Measurements from ENCODE around the gene PORCN.
"Not testable (repeated sequence)": the region's sequence is repeated elsewhere in the genome, so short reads cannot be mapped to it uniquely, and the experiment has no call there.

Gene PORCN

GRCh38 chrX:48539345-48540027, 30.7 kb downstream of the PORCN start, which contains the start of gene TBC1D25:
TBC1D25 (plus strand) TSS chrX:48539714; CDS start chrX:48539798, 84 bp downstream.
- peak within 1 kb of the TSS; percentile 50 for H3K4me3 ChIP-seq (ENCODE audit: low read depth, low read length)

- peak overlapping the region; percentile 50 for H3K4me3 ChIP-seq (ENCODE audit: low read depth, low read length)
Observed at GRCh38 chrX:48540028-48540375, 31.2 kb downstream of the PORCN start.

DNA sequence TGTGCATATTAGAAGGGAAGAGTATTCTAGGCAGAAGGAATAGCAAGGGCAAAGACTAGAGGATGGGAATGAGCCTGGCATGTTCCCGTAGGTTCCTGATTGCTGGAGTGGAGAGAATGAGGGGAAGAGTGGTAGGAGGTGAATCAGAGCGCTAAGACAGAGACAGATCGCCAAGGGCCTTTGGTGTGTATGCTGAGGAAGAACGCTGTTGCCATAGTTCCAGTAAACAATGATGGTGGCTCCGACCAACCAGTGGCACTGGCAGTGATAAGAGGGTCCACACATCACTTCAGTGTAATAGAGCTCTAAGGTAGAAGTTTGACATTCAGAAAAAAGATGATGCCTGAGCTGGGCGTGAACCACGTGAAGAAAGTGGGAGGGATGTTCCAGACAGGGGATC, 31.7 kb downstream of the PORCN start:
- H3K4me3 ChIP-seq (ENCODE audit: low read depth, low read length) = no peak overlapping the region

DNA sequence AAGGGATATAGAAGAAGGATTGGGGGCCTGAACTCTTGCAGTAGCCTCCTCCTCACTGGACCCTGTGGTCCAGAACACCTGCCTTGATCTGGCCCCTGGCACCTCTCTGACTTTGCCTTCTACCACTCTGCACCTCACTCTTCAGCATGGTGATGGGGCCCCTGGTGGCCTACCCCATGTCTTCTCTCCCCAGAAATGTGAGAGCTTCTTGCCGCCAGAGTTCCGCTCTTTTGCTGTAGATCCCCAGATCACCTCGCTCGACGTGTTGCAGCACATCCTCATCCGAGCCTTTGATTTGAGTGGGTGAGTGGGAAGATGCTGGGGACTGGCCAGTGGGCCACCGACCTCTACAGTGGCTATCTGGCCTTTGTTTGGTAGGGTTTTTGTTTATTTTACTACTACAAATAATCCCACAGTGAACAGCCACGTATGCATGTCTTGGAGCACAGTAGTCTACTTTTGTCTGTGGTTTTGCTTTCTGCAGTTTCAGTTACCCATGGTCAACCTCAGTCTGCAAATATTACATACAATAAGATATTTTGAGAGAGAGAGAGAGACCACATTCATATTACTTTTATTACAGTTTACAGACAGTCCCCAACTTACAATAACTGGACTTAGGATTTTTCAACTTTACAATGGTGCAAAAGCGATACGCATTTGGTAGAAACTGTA, 32.5 kb downstream of the PORCN start:
- H3K4me3 ChIP-seq (ENCODE audit: low read depth, low read length) = no peak overlapping the region

- H3K4me3 ChIP-seq (ENCODE audit: low read depth, low read length) = no peak overlapping the region
Observed at GRCh38 chrX:48548871-48549270, 40.1 kb downstream of the PORCN start.

- not testable (repeated sequence) for H3K4me3 ChIP-seq (ENCODE audit: low read depth, low read length)
Observed at GRCh38 chrX:48555731-48556325, 47.0 kb downstream of the PORCN start.

- H3K4me3 ChIP-seq (ENCODE audit: low read depth, low read length) = no peak overlapping the region
Observed at GRCh38 chrX:48558271-48558670, 49.5 kb downstream of the PORCN start.

DNA sequence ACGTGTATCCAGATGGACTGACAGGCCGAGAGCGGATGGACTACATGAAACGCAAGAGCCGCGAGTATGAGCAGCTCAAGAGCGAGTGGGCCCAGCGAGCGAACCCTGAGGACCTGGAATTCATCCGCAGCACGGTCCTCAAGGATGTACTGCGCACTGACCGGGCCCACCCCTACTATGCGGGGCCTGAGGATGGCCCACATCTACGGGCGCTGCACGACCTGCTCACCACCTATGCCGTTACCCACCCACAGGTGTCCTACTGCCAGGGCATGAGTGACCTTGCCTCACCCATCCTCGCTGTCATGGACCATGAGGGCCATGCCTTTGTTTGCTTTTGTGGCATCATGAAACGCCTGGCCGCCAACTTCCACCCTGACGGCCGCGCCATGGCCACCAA, 50.8 kb downstream of the PORCN start:
- no peak overlapping the region for H3K4me3 ChIP-seq (ENCODE audit: low read depth, low read length)

- no peak overlapping the region for H3K4me3 ChIP-seq (ENCODE audit: low read depth, low read length)
Observed at GRCh38 chrX:48560056-48560455, 51.3 kb downstream of the PORCN start.

GRCh38 chrX:48560681-48561080, 51.9 kb downstream of the PORCN start:
- H3K4me3 ChIP-seq (ENCODE audit: low read depth, low read length) = no peak overlapping the region

DNA sequence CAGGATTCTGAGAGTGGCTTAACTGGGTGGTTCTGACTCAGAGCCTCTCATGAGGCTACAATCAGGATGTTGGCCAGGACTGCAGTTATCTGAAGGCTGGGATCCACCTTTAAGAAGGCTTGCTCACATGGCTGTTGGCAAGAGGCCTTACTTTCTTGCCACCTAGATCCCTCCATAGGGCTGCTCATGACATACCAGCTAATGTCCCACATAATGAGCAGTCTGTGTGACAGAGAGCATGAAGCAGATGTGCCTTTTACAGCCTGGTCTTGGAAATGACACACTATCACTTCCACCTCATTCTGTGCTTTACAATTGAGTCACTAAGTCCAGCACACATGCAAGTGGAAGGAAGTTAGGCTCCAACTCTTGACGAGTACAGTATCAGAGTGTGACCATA, 61.2 kb downstream of the PORCN start:
- H3K4me3 ChIP-seq (ENCODE audit: low read depth, low read length) = no peak overlapping the region

Data from iPS-11a (cell line).